Measurements from ENCODE around the gene SPATA6.
"Not testable (repeated sequence)": the region's sequence is repeated elsewhere in the genome, so short reads cannot be mapped to it uniquely, and the experiment has no call there.

The SPATA6 gene
- total RNA-seq: 0.80 to 3.2 (median 2.0) reads per million in 4 donors

DNA sequence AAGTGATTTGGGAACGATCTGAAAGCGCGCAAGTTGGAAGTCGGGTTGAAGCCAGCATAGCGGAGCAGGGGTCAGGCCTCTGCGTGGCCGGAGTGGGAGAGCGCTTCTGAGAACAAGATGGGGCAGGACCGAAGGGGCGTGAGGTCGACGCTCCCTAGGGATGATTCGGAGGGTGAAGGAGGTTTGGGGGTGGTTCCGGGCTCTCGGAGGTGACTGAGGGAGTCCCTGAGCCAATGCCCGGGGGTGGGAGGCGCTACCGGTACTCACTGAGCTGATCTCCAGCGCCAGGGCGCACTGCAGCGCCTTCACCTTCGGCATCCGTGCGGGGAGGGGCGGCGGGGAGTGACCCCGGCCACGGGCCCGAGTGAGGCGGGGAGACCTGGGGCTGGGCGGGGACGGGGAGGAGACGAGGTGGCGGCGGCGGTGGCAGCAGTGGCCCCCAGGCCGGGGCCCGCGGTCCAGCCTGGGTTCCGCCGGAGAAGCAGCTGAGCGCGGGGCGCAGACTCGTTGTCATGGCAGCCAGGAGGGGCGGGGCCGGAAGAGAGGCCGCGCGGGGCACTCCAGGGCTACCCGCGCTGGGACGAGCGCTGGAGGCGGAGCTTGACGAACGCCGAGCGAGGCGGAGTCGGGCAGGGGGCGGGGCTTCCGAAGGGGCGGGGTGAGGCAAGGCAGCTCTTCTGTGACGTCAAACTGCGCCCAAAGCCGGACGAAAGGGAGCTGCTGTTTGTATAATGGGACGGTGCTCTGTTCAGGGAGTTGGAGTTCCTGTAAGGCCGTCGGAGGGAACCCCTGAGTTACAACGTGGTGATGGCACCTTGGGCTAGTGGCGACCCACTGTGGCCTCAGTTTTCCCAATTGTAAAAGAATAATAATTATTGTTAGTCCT, at the start of gene SPATA6:
SPATA6 (minus strand) TSS at position 514 of the 886 bp plus-strand sequence; CDS start at position 318, 196 bp downstream.
- peak; percentile 74 to 92 (median 88) for DNase-seq

DNA sequence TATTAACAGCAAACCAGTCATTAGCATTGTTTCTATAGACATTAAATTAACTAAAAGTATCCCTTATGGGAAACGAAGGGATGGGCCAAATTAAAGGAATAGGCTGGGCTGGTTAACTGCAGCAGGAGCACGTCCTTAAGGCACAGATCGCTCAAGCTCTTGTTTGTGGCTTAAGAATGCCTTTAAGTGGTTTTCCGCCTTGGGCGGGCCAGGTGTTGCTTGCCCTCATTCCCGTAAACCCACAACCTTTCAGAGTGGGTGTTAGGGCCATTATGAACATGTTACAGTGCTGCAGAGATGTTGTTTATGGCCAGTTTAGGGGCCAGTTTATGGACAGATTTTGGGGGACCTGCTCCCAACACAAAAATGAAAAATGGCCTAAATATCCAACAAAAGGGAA, 47.9 kb upstream of the SPATA6 start:
- DNase-seq: not testable (repeated sequence)

DNA sequence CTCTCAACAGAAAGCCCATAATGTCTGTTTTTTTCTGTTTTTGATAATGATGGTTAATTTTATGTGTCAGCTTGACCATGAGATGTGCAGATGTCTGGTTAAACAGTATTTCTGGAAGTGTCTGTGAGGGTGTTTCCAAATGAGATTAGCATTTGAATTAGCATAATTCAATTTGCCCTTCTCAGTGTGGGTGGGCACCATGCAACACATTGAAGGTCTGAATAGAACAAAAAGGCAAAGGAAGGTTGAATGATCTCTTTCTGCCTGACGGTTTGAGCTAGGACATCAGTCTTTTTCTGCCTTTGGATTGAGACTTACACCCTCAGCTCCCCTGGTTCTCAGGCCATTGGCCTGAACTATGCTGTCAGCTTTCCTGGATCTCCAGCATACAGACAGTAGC, 34.9 kb upstream of the SPATA6 start:
- DNase-seq: no peak

DNA sequence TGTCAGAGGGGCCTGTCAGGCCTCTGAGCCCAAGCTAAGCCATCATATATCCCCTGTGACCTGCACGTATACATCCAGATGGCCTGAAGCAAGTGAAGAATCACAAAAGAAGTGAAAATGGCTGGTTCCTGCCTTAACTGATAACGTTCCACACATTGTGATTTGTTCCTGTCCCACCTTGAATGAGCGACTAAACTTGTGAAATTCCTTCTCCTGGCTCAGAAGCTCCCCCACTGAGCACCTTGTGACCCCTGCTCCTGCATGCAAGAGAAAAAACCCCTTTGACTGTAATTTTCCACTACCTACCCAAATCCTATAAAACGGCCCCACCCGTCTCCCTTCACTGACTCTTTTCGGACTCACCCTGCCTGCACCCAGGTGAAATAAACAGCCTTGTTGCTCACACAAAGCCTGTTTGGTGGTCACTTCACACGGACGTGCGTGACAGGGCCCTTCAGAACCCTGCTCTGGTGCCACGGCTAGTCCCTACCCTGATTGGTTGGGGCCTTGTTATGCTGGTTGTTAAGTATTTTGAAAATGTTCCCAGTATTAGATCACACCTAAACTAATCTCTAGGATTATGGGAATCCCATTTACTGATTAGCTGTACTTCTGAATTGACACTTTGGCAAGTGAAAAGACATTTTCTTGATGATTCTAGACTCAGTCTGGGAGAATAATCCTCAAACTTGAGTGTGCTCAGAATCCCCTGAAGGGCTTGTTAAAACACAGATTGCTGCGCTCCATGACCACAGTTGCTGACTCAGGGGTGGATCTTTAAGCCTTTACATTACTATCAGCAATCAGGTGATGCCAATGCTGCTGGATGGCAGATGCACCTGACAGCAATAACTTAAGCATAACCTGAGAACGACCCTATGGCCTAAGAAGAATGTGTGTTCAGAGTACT, 28.8 kb upstream of the SPATA6 start:
- no peak for DNase-seq

DNA sequence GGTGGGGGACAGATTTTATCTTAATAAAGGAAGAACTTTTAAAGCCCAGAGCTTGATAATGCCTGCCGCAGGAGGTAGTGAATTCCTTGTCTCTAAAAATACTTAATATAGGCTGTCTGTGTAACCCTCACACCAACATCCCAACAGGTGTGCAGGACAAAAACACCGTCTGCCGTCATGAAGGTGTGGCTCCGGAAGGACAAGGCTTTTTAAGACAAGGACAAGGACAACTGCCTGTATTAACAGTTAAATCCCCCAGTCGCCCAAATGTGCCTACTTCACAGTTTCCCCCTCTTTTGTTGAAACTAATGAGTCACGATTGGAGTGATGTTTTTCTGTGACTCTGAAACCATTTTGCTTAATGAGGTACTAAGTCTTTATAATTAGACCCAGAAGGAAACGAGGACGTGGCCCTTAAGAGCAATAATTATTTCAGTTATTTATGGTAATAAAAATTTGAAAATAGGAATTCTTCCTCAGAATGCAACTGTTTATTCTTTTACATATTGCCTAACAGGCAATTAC, 27.3 kb upstream of the SPATA6 start:
- no peak for DNase-seq

DNA sequence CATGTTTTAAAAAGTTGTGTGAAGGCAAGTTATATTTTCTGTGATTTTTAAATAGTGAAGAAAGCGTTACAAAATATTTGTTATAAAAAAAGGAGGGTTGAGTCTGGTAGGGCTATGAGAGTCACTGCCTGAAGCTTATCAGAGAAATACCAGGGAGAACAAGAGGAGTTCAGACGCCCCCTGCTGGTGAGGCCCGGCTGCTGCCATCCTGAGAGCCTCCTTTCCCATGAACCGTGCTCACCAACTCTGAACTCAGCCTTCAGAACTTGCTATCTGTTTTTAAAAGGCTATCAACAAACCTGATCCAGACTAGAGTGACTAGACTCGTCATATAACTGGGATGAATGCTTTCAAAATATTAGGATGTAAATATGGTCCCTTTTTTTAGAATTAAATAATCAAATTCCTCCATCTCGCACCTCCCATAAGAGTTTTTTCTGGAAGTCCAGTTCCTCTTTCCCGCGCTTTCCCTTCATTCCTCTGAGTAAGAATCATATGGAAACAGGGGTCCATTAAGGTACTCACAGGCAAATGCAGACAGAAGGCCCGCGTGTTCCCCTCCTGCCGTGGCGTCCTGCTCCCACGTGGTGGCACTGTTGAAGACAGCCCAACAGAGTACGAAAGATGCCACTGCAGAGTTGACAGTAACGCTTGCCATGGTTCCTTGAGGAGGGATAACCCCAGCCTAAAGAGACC, 26.2 kb upstream of the SPATA6 start:
- peak; percentile 10 to 54 (median 45) for DNase-seq

DNA sequence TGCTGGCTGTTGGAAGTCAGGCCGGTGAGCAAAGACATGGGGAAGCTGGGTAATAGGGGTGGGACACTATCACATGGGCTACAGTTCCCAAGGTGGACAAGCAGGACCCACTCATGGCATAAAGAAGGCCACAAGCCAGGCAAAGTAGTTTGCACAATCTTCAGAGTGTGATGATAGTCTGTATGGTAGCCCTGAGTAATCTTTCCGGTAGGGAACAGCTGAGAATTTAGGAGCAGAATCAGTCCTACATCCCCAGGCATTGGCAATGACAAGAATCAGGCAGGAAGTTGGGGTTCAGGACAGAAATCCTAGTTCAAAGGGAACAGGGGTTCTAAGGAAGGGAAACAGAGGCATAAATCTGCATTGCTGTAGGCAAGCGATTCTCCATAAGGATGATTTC, 23.9 kb upstream of the SPATA6 start:
- no peak for DNase-seq

DNA sequence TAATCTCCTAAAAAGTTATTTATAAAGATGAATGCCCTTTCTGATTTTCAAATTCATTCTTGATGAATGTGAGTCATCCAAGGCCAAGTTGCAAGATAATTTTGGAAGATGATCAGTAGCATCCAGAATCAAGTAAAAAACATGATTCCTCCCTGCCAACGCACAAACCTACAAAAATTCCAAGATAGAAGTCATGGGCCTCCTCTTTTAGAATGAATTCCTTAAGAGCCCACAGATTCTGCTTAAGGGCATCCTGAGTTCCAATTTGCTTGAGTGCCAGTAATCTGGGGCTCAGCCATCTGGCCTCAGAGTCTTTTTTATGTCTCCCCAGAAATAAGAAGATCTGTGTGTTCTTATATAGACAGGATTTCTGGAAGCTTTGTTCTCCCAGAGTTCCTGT, 23.2 kb upstream of the SPATA6 start:
- DNase-seq: no peak

DNA sequence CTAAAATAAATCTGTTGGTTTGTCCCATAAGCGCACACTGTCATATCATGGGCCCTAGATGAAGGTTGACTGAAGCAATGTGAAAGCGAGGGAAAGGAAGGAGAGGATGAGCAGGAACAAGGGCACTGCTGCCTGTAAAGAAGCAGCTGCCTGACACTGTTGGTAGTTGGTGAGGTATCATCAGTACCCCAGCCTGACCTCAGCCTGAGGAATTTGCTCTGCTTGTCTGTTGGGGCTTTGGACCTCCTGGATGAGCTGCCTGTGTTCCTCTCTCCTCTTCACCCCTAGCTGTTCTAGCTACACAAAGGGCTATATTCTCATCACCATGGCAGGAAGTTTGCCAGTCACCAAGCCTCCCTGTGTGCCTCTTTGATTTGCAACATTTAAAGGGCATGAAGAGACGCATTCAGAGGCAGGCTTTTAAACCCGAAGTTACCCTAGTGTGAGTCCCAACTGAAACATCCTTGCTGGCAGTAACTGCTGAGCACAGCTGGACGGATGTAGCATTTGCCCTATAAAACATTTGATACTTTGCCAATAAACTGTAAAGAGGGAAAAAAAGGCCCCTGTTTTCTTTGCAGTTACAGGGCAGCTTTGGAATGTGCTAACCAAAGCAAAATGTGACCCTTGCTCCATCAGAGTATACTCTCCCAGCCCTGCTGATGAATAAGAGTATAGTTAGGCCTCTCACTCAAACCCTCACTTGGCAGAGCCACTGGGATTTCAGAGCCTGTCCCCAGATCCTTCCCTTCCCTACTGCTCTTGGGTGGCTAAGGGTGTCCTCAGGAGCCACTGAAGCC, 22.2 kb upstream of the SPATA6 start:
- no peak for DNase-seq

DNA sequence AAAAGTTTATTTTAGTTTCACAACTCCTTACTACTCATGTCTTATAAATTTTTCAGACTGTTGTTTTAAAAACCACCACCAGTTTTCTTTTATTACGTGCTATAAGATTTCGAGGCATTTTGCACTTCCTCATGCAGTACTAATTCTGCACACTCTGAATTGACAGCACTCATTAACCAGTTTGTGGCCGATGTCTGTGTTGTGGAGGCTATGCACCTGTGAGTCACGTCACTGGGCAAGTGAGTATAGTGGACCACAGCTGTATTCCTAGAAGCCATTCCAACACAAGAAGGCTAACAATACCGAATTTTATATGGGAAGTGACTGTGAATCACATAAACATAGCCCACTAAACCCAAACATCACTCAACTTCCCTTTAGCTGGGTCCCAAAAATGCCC, 21.0 kb upstream of the SPATA6 start:
- no peak for DNase-seq

DNA sequence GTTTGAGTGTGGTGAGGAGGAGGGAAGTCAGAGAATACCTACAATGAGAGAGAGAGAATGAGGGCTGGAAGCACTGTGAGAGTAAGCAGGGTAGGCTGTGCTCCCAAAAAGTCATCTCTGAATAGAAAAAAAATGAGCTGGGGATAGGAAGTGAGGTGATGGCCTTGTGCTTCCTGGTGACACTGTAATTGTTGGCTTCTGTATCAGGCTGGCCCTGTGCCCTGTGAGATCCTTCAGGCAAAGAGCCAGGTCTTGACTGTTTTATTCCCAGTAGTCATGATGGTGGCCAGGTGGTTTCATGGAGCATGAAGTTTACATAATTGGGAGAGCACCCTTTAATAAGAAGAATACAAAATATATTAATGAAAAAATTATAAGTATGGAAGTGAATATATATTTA, 20.4 kb upstream of the SPATA6 start:
- no peak for DNase-seq

DNA sequence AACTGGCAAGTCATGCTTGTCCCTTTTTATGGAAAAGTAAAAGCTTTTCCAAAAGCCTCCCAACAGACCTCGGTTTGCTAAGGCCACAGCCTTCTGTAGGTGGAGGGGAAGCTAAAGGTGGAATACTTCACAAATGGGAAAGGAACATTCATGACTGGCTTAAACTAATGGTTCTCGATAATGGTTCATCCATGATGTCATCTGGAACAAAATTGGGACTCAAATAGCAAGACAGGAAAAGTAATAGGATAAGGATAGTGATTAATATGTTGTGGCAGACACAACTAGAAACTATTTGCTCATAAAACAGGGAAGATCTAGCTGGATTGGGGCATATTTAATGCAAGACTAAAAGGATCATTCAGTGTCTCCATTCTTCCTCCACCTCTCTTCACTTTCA, 16.7 kb upstream of the SPATA6 start:
- DNase-seq: no peak

DNA sequence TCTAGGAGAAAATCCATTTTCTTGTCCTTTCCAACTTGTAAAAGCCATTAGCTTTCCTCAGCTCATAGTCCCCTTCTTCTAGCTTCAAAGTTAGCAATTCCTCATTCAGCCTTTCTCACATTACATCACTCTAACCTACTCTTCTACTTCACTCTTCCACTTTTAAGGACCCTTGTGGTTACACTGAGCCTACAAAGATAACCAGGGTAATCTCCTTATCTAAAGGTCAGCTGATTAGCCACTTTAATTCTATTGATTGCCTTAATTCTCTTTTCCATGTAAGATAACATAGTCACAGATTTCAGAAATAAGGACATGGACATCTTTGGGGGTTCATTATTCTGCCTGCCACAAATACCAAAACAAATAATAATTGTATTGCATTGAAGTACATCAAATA, 8.5 kb upstream of the SPATA6 start:
- DNase-seq: no peak

DNA sequence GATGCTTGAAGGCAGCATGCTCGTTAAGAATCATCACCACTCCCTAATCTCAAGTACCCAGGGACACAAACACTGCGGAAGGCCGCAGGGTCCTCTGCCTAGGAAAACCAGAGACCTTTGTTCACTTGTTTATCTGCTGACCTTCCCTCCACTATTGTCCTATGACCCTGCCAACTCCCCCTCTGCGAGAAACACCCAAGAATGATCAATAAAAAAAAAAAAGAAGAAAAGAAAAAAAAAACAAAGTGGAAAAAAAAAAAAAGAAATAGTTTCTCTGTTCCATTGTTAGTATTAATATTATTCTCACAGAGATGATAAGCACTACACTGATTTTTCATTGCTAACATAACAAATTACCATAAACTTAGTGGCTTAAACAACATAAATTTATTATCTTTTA, 8.0 kb upstream of the SPATA6 start:
- not testable (repeated sequence) for DNase-seq

DNA sequence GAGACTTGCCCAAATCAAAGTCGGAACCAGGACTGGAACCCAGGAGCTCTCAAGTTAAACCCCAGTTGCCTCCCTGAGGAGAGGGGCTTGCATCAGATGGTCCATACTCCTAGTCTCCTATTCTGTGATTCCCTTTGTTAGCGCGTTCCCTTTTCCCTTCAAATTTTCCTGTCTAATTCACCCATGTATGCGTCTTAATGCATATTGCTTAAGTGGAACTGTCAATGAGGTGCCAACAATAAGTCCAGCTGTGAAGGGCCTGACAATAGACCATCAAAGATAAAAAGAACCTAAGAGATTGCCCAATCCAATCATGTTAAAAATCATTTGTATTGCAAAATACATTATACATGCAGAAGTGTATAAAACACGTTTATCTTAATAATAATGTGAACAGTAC, 634 bp upstream of the SPATA6 start:
- no peak for DNase-seq

DNA sequence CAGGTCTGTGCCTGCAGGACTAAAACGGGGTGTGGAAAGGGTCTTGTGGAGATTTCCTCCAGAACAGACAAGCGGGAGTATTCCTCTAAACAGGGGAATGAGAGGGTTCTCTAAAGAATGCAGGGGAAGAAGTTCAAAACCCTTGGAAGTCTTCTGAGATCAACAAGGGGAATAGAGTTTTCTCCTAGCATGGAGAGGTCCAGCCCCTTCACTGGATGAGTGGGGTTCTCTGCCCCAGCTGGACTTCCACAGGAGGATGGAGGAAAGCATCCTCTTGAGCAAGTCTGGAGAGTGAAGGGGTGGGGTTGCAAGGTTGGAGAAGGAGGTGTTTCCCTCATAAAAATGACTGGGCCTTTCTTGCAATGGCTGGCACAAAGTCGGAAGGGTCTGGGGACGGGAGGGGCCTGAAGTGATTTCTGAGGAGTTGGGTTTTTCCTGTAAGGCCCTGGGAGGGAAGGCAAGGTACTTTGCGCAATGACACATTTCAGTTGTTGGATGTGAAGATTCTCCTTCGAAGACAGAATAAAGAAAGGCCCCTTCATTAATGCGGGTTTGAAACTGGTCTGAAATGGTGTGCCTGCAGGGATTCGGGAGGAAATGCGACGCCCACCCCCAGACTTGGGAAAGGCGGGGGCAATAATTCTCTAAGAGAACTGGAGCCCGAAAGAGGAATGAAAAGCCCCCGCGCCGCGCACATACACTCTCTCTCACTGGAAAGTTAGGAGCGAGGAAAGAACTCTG, 884 bp downstream of the SPATA6 start:
- no peak for DNase-seq

DNA sequence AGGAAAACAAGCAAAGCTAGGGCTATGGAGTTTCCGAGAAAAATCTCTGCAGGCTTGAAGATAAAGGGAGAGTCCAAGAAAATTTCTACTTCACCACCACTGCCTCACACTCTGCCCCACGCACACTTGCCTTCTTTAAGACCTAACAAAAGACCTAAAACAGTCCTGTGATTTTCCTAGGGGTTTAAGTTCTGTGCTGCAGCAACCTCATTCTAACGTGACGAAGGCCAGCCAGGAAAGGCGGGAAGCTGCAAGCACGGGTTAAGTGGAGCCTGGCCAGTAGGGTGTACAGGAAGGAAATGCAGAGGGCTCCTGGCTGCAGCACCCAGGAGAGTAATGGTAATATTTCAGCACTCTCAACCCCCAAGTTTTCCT, 1.5 kb downstream of the SPATA6 start:
- no peak for DNase-seq

DNA sequence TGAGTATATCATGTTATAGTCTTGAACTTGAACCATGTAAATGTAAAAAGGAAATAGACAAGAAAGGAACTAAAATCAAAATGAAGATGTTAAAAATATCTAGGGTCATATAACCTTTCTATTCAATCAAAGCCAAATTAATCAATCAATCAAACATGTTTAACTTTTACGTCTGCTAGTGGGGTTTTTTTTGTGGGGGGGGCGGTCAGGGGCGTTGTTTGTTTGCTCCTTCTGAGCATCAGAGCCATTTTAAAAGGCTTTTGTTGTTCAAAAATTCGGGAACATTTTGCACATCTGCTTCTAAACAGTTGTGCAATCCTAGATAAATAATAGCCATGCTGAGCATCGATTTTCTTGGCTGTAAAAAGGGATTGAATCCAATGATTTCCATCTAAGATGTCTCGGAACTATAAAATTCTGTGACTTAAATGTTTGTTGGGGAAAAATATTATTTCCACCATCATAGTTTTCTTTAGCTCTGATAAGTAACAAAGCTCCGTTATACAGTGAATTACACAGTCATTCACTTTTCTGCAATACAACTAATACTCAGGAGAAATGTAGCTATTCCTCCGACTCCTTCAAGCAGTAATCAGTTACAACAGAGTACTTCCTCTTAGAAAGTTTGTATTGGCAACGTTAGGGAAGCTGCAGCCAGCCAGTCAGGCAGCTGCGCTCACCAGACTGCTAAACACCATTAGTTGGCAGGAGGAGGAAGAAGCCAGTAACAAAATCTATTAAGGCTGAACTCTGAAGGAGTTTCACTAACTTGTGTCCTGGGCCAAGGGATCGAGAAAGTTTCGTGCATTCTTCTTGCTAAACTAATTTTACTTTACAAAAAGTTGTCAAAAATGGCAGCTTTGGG, 2.2 kb downstream of the SPATA6 start:
- no peak for DNase-seq

DNA sequence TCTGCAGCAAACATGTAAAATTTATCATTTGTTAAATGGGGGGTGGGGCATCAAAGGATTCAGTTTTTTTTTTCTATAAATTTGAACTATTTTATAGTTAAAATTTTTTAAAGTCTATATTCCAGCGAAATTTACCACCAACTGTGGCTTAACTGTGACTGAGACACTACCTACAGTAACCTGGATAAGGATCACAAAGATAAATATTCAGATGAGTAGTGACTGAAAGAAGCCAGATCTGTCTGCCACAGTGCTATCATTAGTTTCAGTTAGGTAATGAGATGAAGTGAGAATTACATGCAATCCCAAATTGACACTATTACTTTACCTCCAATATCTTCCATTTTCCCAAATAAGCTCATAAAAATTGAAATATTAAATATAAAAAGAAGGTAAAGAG, 5.4 kb downstream of the SPATA6 start:
- DNase-seq: no peak

DNA sequence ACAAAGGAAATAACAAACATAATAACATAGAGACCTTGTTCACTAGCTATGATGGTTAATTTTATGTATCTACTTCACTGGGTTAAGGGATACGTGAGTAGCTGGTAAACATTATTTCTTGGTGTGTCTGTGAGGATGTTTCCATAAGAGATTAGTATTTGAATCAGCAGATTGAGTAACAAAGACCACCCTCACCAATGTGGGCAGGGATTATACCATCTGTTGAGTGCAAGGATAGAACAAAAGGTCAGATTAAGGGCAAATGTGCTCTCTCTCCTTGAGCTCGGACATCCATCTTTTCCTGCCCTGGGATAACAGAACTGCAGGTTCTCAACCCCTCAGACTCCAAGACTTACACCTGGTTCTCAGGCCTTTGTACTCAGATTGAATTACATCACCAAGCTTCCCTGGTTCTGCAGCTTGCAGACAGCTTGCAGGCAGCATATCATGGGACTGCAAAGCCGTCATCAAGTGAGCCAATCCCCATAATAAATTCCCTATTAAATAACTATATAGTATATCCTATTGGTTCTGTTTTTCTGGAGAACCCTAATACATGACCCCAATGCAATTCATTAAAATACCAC, 9.2 kb downstream of the SPATA6 start:
- no peak for DNase-seq

Measured in T-helper 1 cell (primary cell).